GM12878 (cell line): ENCODE data around the gene BMERB1. TPM values are rescaled to one million over a fixed set of nuclear protein-coding genes. Genes with fewer than 3 reads are reported as not detected.

Experiments used
- ATAC-seq: fragments of 200-7000 bp; cut with Tn5 transposase; 3 replicates; pipeline ENCODE4 v1.9.1; 2020; ENCODE audit warnings: mild to moderate bottlenecking, moderate library complexity
- BruUV-seq: library from RNA; stranded (reverse); fragments of 400-500 nt; replicated peaks from 2 replicates; lab custom pipeline; 2021; lab: Mats Ljungman, UMichigan
- CTCF ChIA-PET: fragments of 300-600 bp; sonication (Branson Sonifier 250); formaldehyde crosslinking; extraction: SDS; loops from one replicate; lab custom pipeline; 2021; ENCODE audit warnings: inconsistent platforms; lab: Yijun Ruan, JAX
- POLR2A ChIA-PET: fragments of 350-600 bp; formaldehyde crosslinking; extraction: SDS; loops from one replicate; lab custom pipeline; 2021; ENCODE audit warnings: inconsistent platforms; lab: Charles Lee
- RAD21 ChIA-PET: fragments of 300-600 bp; sonication (Branson Sonifier 250); formaldehyde crosslinking; loops from one replicate; lab custom pipeline; 2023; ENCODE audit warnings: antibody characterized with exemption; ENCODE audit not compliant: unreplicated experiment; lab: Charles Lee
- SMC1A ChIA-PET: fragments of 300-600 bp; sonication (Branson Sonifier 250); formaldehyde crosslinking; loops from one replicate; lab custom pipeline; 2023; ENCODE audit not compliant: unreplicated experiment, uncharacterized antibody; lab: Charles Lee
- DNase-seq: peaks from one replicate; pipeline ENCODE4 v3.0.0-alpha.2; 2011; ENCODE audit warnings: low read depth, low spot score
- FAIRE-seq: peaks from 3 replicates; lab custom pipeline; 2011; peaks lifted over from hg19 to GRCh38; lab: Jason Lieb, UNC
- H2AFZ ChIP-seq: 2 replicates; pipeline ENCODE4 v1.6.0; 2011; ENCODE audit warnings: low read depth, low read length, control low read depth; ENCODE audit not compliant: control insufficient read depth
- H3K27ac ChIP-seq: 2 replicates; pipeline ENCODE4 v1.5.1; 2011; ENCODE audit warnings: control low read depth; ENCODE audit not compliant: control insufficient read depth, insufficient read depth
- H3K27me3 ChIP-seq, 2 experiments: replicated peaks in 1 of 2; 2 replicates each; pipeline versions ENCODE4 v1.6.0 to v1.6.1; 2011; ENCODE audit warnings: low read length in 1 of 2; ENCODE audit not compliant: control insufficient read depth in 2 of 2, insufficient read depth in 2 of 2
- H3K36me3 ChIP-seq, 2 experiments: 2 replicates each; pipeline ENCODE4 v1.5.1; 2011; ENCODE audit warnings: low read length in 1 of 2; ENCODE audit not compliant: control insufficient read depth in 2 of 2, insufficient read depth in 2 of 2
- H3K4me1 ChIP-seq: 2 replicates; pipeline ENCODE4 v1.6.1; 2011; ENCODE audit warnings: mild to moderate bottlenecking, low read length, moderate library complexity, mixed read lengths; ENCODE audit not compliant: control insufficient read depth, insufficient read depth
- H3K4me2 ChIP-seq: 2 replicates; pipeline ENCODE4 v1.6.0; 2011; ENCODE audit warnings: control low read depth; ENCODE audit not compliant: control insufficient read depth, insufficient read depth
- H3K4me3 ChIP-seq: fragments of 200-600 bp; sonication (generic); 2 replicates; pipeline ENCODE4 v1.5.1; 2016
- H3K79me2 ChIP-seq: 2 replicates; pipeline ENCODE4 v1.6.0; 2011; ENCODE audit warnings: low read length; ENCODE audit not compliant: control insufficient read depth, insufficient read depth
- H3K9ac ChIP-seq: 2 replicates; pipeline ENCODE4 v1.8.0; 2011; ENCODE audit warnings: low read length, control low read depth, mixed read lengths; ENCODE audit not compliant: control insufficient read depth, insufficient read depth
- H3K9me3 ChIP-seq: replicated peaks from 3 replicates; pipeline ENCODE4 v1.5.1; 2011; ENCODE audit warnings: mild to moderate bottlenecking, low read length; ENCODE audit not compliant: control insufficient read depth, insufficient read depth
- H4K20me1 ChIP-seq: 2 replicates; pipeline ENCODE4 v1.6.0; 2011; ENCODE audit not compliant: control insufficient read depth, insufficient read depth
- FOS ChIP-seq: IDR thresholded peaks from 3 replicates; pipeline ENCODE4 v1.6.1; 2011; ENCODE audit warnings: borderline replicate concordance; ENCODE audit not compliant: insufficient read length; ENCODE audit errors: extremely low read depth
- FOXK2 ChIP-seq: fragments of 450-650 bp; IDR thresholded peaks from 2 replicates; pipeline ENCODE4 v1.6.1; 2017; ENCODE audit warnings: mild to moderate bottlenecking, moderate library complexity
- HDAC6 ChIP-seq: fragments of 200-600 bp; sonication (generic); IDR thresholded peaks from one replicate; pipeline ENCODE4 v1.8.0; 2017; ENCODE audit warnings: antibody characterized with exemption; ENCODE audit not compliant: unreplicated experiment
- IRF5 ChIP-seq: fragments of 450-650 bp; IDR thresholded peaks from 2 replicates; pipeline ENCODE4 v1.6.1; 2017; ENCODE audit warnings: borderline replicate concordance
- RELA ChIP-seq: fragments of 450-650 bp; IDR thresholded peaks from 2 replicates; pipeline ENCODE4 v1.8.0; 2014; ENCODE audit warnings: borderline replicate concordance; ENCODE audit not compliant: partially characterized antibody
- TCF7 ChIP-seq: IDR thresholded peaks from 2 replicates; pipeline ENCODE4 v1.6.1; 2014; ENCODE audit warnings: antibody characterized with exemption, borderline replicate concordance
- WGBS: methylation state at CpG from one replicate; pipeline ENCODE4 v1.1.6; 2016; ENCODE audit warnings: low lambda C conversion rate; ENCODE audit not compliant: insufficient replicate concordance, insufficient coverage; ENCODE audit errors: missing lambda C conversion rate; 5-methylcytosine and 5-hydroxymethylcytosine counted together
- in situ Hi-C: fragments of 300-500 bp; cut with MboI; formaldehyde crosslinking; loops from 9 replicates; pipeline ENCODE4 v1.14.3; 2018; ENCODE audit warnings: mixed read lengths
- intact Hi-C: fragments of 100-400 bp; cut with micrococcal nuclease; formaldehyde crosslinking; loops from one replicate; pipeline ENCODE4 v1.14.2; 2022; ENCODE audit not compliant: unreplicated experiment
- polyA plus RNA-seq, 11 experiments: library from polyadenylated mRNA; depleted of rRNA in 4 of 11; unstranded in 6 of 11; stranded (reverse) in 5 of 11; fragments of >200 nt; fragmentation: Nextera tagmentation in 4 of 11; fragmentation: Illumina TruSeq in 1 of 11; extraction: Ambion mirVana in 4 of 11; extraction: Trizol in 1 of 11; gene quantifications; 1 replicate in 1 of 11; 2 replicates in 10 of 11; pipeline versions ENCODE4 v1.2.1 to v1.2.3, GENCODE V29; 2011 to 2016; ENCODE audit warnings: inconsistent platforms in 2 of 11, missing spikeins in 2 of 11, low read depth in 1 of 11
- total RNA-seq, 4 experiments: library from RNA; depleted of rRNA in 3 of 4; stranded (reverse); fragments of >200 nt in 3 of 4; fragmentation: Illumina TruSeq in 1 of 4; extraction: Trizol in 1 of 4; gene quantifications; 2 replicates each; pipeline versions ENCODE4 v1.2.1 to v1.2.3, GENCODE V29; 2013 to 2021
- TF ChIP-seq, protein P1 (sequence below): fragments of 450-650 bp; conservative IDR thresholded peaks from 2 replicates; pipeline ENCODE4 v1.6.1; 2017; ENCODE audit warnings: mild to moderate bottlenecking, moderate library complexity
- TF ChIP-seq, protein P2 (sequence below): IDR thresholded peaks from 2 replicates; pipeline ENCODE4 v1.6.1; 2012; ENCODE audit warnings: low read depth, low read length, improper control_type of control experiment

Gene BMERB1
- total and polyA plus RNA-seq, 10 of the 15 experiments (the other 5 are each of a cell fraction or from before 2014, with no cell fraction given), result 0.05 to 0.68 (median 0.34) TPM

DNA sequence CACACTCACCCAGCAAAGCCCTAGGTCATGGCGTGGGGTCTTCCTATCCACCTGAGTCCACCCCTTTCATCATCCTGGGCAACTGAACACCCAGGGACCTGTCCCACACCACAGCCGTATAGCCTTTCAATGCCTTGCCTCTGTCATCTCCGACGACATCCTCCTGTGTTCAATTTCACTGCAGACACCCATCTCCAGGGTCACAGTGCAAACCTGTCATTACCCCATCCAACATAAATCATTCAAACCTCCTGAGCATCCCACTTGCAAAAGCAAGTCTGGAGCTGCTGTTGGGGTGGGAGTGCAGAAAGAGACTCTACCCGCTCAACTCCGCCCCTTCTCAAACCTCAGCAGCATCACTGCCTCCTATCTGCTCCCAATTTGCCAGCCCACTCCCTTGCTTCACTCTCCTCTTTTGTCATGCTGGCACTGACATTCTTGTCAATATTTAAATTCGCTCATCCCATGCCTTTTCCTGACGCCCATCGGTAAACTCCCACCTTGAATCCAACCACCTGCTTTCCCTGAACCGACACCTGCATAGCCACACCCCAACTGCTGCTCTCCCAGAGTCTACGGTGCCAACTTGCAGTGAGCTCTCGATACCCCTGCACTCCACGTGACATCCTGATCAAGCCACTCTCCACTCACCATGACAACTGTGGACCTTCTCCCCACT lies 171.6 kb downstream of the BMERB1 start:
- H3K4me3 ChIP-seq, result no peak overlapping the region

DNA sequence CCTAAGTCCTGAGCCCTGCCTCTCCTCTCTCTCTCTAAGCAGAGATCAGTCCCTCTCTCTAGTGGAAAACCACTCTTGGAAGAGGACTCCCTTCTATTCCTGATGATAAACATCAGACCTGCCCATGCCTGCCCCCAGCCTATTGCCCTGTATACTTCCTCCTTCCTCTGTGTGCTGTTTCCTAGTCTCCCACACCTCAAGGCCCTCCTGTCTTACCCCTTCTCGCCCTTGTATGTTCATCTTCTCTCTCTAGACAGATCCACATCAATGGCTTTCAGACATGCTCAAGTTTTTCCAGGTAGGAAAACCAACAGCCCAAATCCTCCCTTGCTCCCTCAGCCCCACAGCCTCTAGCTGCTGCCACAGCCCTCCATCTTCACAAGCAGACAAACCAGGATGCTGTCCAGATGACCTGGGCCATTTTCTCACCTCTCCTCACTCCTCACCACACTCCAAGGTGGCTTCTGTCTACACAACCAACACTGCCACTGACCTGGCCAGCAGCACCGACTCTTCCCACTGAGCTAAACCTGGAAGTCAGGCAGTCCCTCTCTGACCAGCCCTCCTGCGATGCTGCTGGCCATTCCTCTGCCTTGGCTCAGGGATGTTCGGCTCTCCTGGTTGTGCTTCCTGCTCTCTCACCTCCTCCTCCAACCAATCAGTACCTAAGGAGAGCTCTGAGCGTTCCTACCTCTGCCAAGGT lies 172.3 kb downstream of the BMERB1 start:
- Histone ChIP-seq H3K4me3 (no peak overlapping the region), H3K9ac (no peak overlapping the region), H3K4me1 (no peaks in the 10 kb centered on the region), H3K36me3 (peaks cover 18 to 50% of the 10 kb centered on the region in 2 experiments), H2AFZ (no peak overlapping the region), H3K79me2 (no peaks in the 10 kb centered on the region), H3K9me3 (no peaks in the 10 kb centered on the region), H3K4me2 (no peak overlapping the region), H3K27ac (no peak overlapping the region), H3K27me3 (no peaks in the 10 kb centered on the region), H4K20me1 (no peaks in the 10 kb centered on the region)
- CTCF ChIA-PET, result interaction anchor here (0.6 kb wide), 1 partner anchor 47 kb away, joined by 3 read pairs; no protein-coding TSS in a partner anchor
- SMC1A ChIA-PET, result interaction anchor here (0.5 to 1.0 kb wide), 2 partner anchors 9 to 178 kb away, joined by 3 read pairs; no protein-coding TSS in a partner anchor
- in situ Hi-C loops, result no loop called here
- BruUV-seq, result no TSS peak
- FAIRE-seq (no peak), DNase-seq (no peak), ATAC-seq (no peak)
- POLR2A ChIA-PET, result no interaction called here
- WGBS, result 97% methylated on average over 5 of the region's 5 CpGs
- intact Hi-C loops, result no loop called here
- RAD21 ChIA-PET, result no interaction called here
- TF ChIP-seq FOS (no peak), RELA (no peak), IRF5 (no peak)
- TF ChIP-seq, protein P1, sequence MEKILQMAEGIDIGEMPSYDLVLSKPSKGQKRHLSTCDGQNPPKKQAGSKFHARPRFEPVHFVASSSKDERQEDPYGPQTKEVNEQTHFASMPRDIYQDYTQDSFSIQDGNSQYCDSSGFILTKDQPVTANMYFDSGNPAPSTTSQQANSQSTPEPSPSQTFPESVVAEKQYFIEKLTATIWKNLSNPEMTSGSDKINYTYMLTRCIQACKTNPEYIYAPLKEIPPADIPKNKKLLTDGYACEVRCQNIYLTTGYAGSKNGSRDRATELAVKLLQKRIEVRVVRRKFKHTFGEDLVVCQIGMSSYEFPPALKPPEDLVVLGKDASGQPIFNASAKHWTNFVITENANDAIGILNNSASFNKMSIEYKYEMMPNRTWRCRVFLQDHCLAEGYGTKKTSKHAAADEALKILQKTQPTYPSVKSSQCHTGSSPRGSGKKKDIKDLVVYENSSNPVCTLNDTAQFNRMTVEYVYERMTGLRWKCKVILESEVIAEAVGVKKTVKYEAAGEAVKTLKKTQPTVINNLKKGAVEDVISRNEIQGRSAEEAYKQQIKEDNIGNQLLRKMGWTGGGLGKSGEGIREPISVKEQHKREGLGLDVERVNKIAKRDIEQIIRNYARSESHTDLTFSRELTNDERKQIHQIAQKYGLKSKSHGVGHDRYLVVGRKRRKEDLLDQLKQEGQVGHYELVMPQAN, result no peak
- TF ChIP-seq, protein P2, sequence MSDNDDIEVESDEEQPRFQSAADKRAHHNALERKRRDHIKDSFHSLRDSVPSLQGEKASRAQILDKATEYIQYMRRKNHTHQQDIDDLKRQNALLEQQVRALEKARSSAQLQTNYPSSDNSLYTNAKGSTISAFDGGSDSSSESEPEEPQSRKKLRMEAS, result no peak

More for the DNA sequence above, 171.6 kb downstream of the BMERB1 start:
- ATAC-seq (no peak), FAIRE-seq (no peak), DNase-seq (no peak)
- ChIA-PET RAD21 (no interaction called here), CTCF (no interaction called here), POLR2A (interaction anchor here (0.9 kb wide), 1 partner anchor 13 kb away, joined by 3 read pairs; no protein-coding TSS in a partner anchor), SMC1A (interaction anchor here (0.5 kb wide), 1 partner anchor 177 kb away, joined by 3 read pairs; no protein-coding TSS in a partner anchor)
- Histone ChIP-seq H3K4me2 (no peak overlapping the region), H3K9ac (no peak overlapping the region), H2AFZ (no peak overlapping the region), H3K27ac (no peak overlapping the region), H3K79me2 (no peaks in the 10 kb centered on the region), H3K36me3 (peaks cover 21 to 50% of the 10 kb centered on the region in 2 experiments), H3K9me3 (no peaks in the 10 kb centered on the region), H3K27me3 (no peaks in the 10 kb centered on the region), H3K4me1 (no peaks in the 10 kb centered on the region), H4K20me1 (no peaks in the 10 kb centered on the region)
- intact Hi-C loops (no loop called here), in situ Hi-C loops (no loop called here)
- peak; percentile 33; the same call in 1 of the 2 replicates for TF ChIP-seq FOXK2
- no peak for TF ChIP-seq TCF7
- TF ChIP-seq HDAC6, result no peak
- BruUV-seq, result no TSS peak
- 98% methylated on average over 13 of the region's 13 CpGs for WGBS
